SH-SY5Y (cell line): Measurements from ENCODE around the gene PRDX5.

Experiments
- GATA2 ChIP-seq: IDR thresholded peaks from 2 replicates; pipeline ENCODE4 v1.6.1; 2011; ENCODE audit warnings: mild to moderate bottlenecking, low read depth, low read length
- GATA3 ChIP-seq: IDR thresholded peaks from 2 replicates; pipeline ENCODE4 v1.6.1; 2011; ENCODE audit warnings: low read depth, mild to moderate bottlenecking, low read length, moderate library complexity

DNA sequence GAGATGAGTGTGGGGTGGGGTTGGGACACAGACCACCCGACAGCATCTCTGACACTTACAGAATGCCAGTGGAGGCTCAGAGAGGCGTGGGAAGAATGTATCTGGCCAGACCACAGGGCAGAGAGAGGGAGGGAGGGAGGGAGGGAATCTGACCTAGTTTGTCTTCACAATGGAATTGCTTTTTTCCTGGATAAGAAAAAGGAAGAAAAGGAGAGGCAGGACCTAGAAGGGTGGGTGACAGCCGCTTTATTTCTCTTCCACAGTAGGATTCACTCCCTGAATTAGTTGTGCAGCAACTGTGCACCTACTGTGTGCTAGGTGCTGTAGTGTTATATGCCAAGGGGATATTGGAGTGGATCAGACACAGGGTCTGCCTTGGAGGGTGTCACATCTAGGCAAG lies 23.1 kb upstream of the PRDX5 start:
- TF ChIP-seq GATA2 (no peak), GATA3 (no peak)
